ENCODE results near the gene STPG2. TPM values are rescaled to one million over a fixed set of nuclear protein-coding genes. Genes with fewer than 3 reads are reported as not detected.

Gene STPG2
- total RNA-seq, 4 donors from 2014 or later, result 0.79 to 1.2 TPM; not detected in 2

GRCh38 chr4:97665553-97665952 is 477.7 kb downstream of the STPG2 start:
- no peak for DNase-seq
- H3K27ac ChIP-seq, result no peak overlapping the region
- in situ Hi-C loops (cut with MboI; ENCODE audit: low pct_ligation_motif_present in 1 of 4, low pct_unique_long_range_greater_than_20kb in 1 of 4, low sequenced_read_pairs in 3 of 4), result no loop called here
- H3K4me1 ChIP-seq, result no peaks in the 10 kb centered on the region
- intact Hi-C loops (cut with DNase I; ENCODE audit: low total_unique reads), result no loop called here
- H3K9me3 ChIP-seq, result no peaks in the 10 kb centered on the region
- no peaks in the 10 kb centered on the region for H3K36me3 ChIP-seq
- H3K4me3 ChIP-seq, result no peak overlapping the region
- TF ChIP-seq EP300 (IDR thresholded peaks at IDR 0.05; ENCODE audit: low read depth) (no peak), POLR2AphosphoS5 (IDR thresholded peaks at IDR 0.05) (no peak)
- TF ChIP-seq, protein P1, sequence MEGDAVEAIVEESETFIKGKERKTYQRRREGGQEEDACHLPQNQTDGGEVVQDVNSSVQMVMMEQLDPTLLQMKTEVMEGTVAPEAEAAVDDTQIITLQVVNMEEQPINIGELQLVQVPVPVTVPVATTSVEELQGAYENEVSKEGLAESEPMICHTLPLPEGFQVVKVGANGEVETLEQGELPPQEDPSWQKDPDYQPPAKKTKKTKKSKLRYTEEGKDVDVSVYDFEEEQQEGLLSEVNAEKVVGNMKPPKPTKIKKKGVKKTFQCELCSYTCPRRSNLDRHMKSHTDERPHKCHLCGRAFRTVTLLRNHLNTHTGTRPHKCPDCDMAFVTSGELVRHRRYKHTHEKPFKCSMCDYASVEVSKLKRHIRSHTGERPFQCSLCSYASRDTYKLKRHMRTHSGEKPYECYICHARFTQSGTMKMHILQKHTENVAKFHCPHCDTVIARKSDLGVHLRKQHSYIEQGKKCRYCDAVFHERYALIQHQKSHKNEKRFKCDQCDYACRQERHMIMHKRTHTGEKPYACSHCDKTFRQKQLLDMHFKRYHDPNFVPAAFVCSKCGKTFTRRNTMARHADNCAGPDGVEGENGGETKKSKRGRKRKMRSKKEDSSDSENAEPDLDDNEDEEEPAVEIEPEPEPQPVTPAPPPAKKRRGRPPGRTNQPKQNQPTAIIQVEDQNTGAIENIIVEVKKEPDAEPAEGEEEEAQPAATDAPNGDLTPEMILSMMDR (IDR thresholded peaks at IDR 0.05), result no peak
- no peaks in the 10 kb centered on the region for H3K27me3 ChIP-seq
- WGBS, 2 donors (ENCODE audit: low coverage in 1 of 2), result 50% methylated on average over 2 of the region's 4 CpGs; no CpG with 5 or more reads in 1 of the 2 donors

GRCh38 chr4:97664741-97665140 is 478.5 kb downstream of the STPG2 start:
- H3K9me3 ChIP-seq, result no peaks in the 10 kb centered on the region
- H3K27ac ChIP-seq, result no peak overlapping the region
- no peaks in the 10 kb centered on the region for H3K36me3 ChIP-seq
- in situ Hi-C loops (cut with MboI; ENCODE audit: low pct_ligation_motif_present in 1 of 4, low pct_unique_long_range_greater_than_20kb in 1 of 4, low sequenced_read_pairs in 3 of 4) (no loop called here), intact Hi-C loops (cut with DNase I; ENCODE audit: low total_unique reads) (no loop called here)
- TF ChIP-seq POLR2A (IDR thresholded peaks at IDR 0.05), result no peak
- TF ChIP-seq, protein P1 (IDR thresholded peaks at IDR 0.05), result no peak
- TF ChIP-seq POLR2AphosphoS5 (IDR thresholded peaks at IDR 0.05), result no peak
- TF ChIP-seq EP300 (IDR thresholded peaks at IDR 0.05; ENCODE audit: low read depth), result no peak
- DNase-seq, result no peak
- no peak overlapping the region for H3K4me3 ChIP-seq
- 86% methylated on average over 5 of the region's 5 CpGs; no CpG with 5 or more reads in 1 of the 2 donors for WGBS, 2 donors (ENCODE audit: low coverage in 1 of 2)
- H3K4me1 ChIP-seq, result no peaks in the 10 kb centered on the region
- no peaks in the 10 kb centered on the region for H3K27me3 ChIP-seq

GRCh38 chr4:97662133-97662532 is 481.1 kb downstream of the STPG2 start:
- no peak overlapping the region for H3K27ac ChIP-seq
- H3K27me3 ChIP-seq, result no peaks in the 10 kb centered on the region
- no peak for DNase-seq
- no peaks in the 10 kb centered on the region for H3K4me1 ChIP-seq
- H3K36me3 ChIP-seq, result no peaks in the 10 kb centered on the region
- H3K4me3 ChIP-seq, result no peak overlapping the region
- TF ChIP-seq POLR2AphosphoS5 (IDR thresholded peaks at IDR 0.05) (no peak), POLR2A (IDR thresholded peaks at IDR 0.05) (no peak), EP300 (IDR thresholded peaks at IDR 0.05; ENCODE audit: low read depth) (no peak)
- TF ChIP-seq, protein P1 (IDR thresholded peaks at IDR 0.05), result no peak
- in situ Hi-C loops (cut with MboI; ENCODE audit: low pct_ligation_motif_present in 1 of 4, low pct_unique_long_range_greater_than_20kb in 1 of 4, low sequenced_read_pairs in 3 of 4) (no loop called here), intact Hi-C loops (cut with DNase I; ENCODE audit: low total_unique reads) (no loop called here)
- no peaks in the 10 kb centered on the region for H3K9me3 ChIP-seq
- 63 to 70% methylated on average over 2 of the region's 2 CpGs for WGBS, 2 donors (ENCODE audit: low coverage in 1 of 2)

DNA sequence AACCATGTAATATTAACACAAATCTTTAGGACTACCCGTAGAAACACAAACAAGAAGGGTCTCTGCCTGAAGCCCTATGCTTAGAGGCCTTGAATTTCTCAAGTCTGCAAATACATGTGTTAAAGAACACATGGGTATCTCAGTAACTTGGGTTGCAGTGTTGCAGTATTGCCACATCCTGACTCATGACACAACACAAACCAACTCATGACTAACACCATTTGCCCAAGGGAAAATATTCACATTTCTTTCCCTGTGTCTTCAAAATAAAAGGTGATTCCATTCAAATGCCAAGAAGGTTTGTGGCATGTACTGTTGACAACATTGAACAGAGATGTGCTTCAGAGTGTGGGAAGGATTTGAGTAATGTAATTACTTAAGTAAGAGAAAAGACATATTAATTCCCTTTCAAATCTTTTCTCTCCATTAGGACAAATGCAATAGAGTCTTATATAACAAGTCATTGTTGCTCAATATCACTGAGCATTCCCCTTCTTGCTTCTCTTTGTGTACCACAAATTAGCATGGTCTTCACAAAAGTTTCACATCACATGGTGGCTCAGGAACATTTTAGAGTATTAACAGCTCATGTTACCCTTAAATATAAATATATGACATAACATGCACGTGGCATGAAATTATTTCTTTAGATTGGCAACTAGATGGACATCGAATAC is 487.1 kb downstream of the STPG2 start:
- no peaks in the 10 kb centered on the region for H3K4me1 ChIP-seq
- H3K27me3 ChIP-seq, result no peaks in the 10 kb centered on the region
- in situ Hi-C loops (cut with MboI; ENCODE audit: low pct_ligation_motif_present in 1 of 4, low pct_unique_long_range_greater_than_20kb in 1 of 4, low sequenced_read_pairs in 3 of 4) (no loop called here), intact Hi-C loops (cut with DNase I; ENCODE audit: low total_unique reads) (no loop called here)
- no peaks in the 10 kb centered on the region for H3K9me3 ChIP-seq
- no peak overlapping the region for H3K27ac ChIP-seq
- DNase-seq, result no peak
- TF ChIP-seq POLR2AphosphoS5 (IDR thresholded peaks at IDR 0.05), result no peak
- no peak for TF ChIP-seq POLR2A (IDR thresholded peaks at IDR 0.05)
- TF ChIP-seq, protein P1 (IDR thresholded peaks at IDR 0.05), result no peak
- TF ChIP-seq EP300 (IDR thresholded peaks at IDR 0.05; ENCODE audit: low read depth), result no peak
- no peak overlapping the region for H3K4me3 ChIP-seq
- no peaks in the 10 kb centered on the region for H3K36me3 ChIP-seq
- 82 to 83% methylated on average over 3 of the region's 3 CpGs for WGBS, 2 donors (ENCODE audit: low coverage in 1 of 2)

All from transverse colon (tissue), 4 donors.